Upper lobe of left lung (tissue), 4 donors: ENCODE measurements around the gene RFX7.

Experiments used
- EP300 ChIP-seq, 4 donors: sonication (generic); formaldehyde crosslinking; IDR thresholded peaks; one replicate each; pipeline ENCODE4 v1.5.1; 2017; ENCODE audit warnings: antibody characterized with exemption in 4 of 4, control low read depth in 2 of 4
- POLR2A ChIP-seq, 4 donors: fragments of 450-650 bp; IDR thresholded peaks; one replicate each; pipeline ENCODE4 v1.5.1; 2016 to 2017; ENCODE audit warnings: antibody characterized with exemption in 4 of 4, mild to moderate bottlenecking in 2 of 4
- POLR2AphosphoS5 ChIP-seq, 2 donors: sonication (generic); formaldehyde crosslinking; IDR thresholded peaks; one replicate each; pipeline ENCODE4 v1.5.1; 2017; ENCODE audit warnings: antibody characterized with exemption in 2 of 2
- TF ChIP-seq, protein P1 (sequence below), 6 experiments: fragments of 450-650 bp in 4 of 6; fragments of 200-600 bp in 2 of 6; sonication (generic) in 2 of 6; IDR thresholded peaks; one replicate each; pipeline ENCODE4 v1.5.1; 2016 to 2019; ENCODE audit warnings: antibody characterized with exemption in 6 of 6

DNA sequence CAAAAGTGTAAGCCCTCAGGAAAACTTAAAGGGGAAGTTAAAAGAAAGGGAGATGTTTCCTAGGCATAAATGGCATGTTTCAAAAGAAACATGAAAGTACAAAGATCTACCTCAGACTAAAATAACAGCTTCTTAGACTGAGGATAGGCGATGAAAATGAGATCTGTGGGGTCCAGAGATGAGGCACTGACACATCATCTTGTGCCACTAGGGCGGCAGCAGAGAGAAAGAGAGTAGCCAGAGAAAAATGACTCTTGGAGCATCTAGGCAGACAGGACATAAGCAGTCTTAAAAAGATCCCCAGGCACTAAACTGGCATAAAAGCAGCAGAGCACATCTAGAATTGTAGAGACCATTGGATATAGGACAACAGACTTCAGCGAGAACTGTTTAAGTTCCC is 42.5 kb upstream of the RFX7 start:
- no peak for TF ChIP-seq EP300 (IDR thresholded peaks at IDR 0.05)
- TF ChIP-seq, protein P1, sequence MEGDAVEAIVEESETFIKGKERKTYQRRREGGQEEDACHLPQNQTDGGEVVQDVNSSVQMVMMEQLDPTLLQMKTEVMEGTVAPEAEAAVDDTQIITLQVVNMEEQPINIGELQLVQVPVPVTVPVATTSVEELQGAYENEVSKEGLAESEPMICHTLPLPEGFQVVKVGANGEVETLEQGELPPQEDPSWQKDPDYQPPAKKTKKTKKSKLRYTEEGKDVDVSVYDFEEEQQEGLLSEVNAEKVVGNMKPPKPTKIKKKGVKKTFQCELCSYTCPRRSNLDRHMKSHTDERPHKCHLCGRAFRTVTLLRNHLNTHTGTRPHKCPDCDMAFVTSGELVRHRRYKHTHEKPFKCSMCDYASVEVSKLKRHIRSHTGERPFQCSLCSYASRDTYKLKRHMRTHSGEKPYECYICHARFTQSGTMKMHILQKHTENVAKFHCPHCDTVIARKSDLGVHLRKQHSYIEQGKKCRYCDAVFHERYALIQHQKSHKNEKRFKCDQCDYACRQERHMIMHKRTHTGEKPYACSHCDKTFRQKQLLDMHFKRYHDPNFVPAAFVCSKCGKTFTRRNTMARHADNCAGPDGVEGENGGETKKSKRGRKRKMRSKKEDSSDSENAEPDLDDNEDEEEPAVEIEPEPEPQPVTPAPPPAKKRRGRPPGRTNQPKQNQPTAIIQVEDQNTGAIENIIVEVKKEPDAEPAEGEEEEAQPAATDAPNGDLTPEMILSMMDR (IDR thresholded peaks at IDR 0.05), result no peak
- no peak for TF ChIP-seq POLR2A (IDR thresholded peaks at IDR 0.05)
- no peak for TF ChIP-seq POLR2AphosphoS5 (IDR thresholded peaks at IDR 0.05)
